Measurements from ENCODE around the gene TBC1D12.
"Not testable (repeated sequence)": the region's sequence is repeated elsewhere in the genome, so short reads cannot be mapped to it uniquely, and the experiment has no call there.

The TBC1D12 gene

GRCh38 chr10:94461503-94461902 is 59.2 kb downstream of the TBC1D12 start:
- DNase-seq: no peak

- DNase-seq: no peak
These were observed 59.8 kb downstream of the TBC1D12 start for GRCh38 chr10:94462130-94462529.

- DNase-seq: no peak
These were observed 63.3 kb downstream of the TBC1D12 start for GRCh38 chr10:94465684-94466083.

- DNase-seq: no peak
These were observed 79.1 kb downstream of the TBC1D12 start for GRCh38 chr10:94481410-94481809.

GRCh38 chr10:94483970-94484369 is 81.6 kb downstream of the TBC1D12 start:
- DNase-seq: no peak

- DNase-seq: no peak
These were observed 82.8 kb downstream of the TBC1D12 start for GRCh38 chr10:94485094-94485493.

GRCh38 chr10:94487575-94487974 is 85.2 kb downstream of the TBC1D12 start:
- DNase-seq: no peak

- no peak for DNase-seq
These were observed 86.8 kb downstream of the TBC1D12 start for GRCh38 chr10:94489107-94489506.

GRCh38 chr10:94489976-94490788 is 87.8 kb downstream of the TBC1D12 start:
- DNase-seq: no peak

GRCh38 chr10:94490789-94491039 is 88.4 kb downstream of the TBC1D12 start:
- no peak for DNase-seq

GRCh38 chr10:94493463-94493862 is 91.1 kb downstream of the TBC1D12 start:
- DNase-seq: no peak

- no peak for DNase-seq
These were observed 93.7 kb downstream of the TBC1D12 start for GRCh38 chr10:94496010-94496409.

- no peak for DNase-seq
These were observed 94.3 kb downstream of the TBC1D12 start for GRCh38 chr10:94496646-94497045.

GRCh38 chr10:94500063-94500462 is 97.7 kb downstream of the TBC1D12 start:
- no peak for DNase-seq

GRCh38 chr10:94521276-94522250 is 119.2 kb downstream of the TBC1D12 start:
- DNase-seq: no peak

GRCh38 chr10:94524146-94524545 is 121.8 kb downstream of the TBC1D12 start:
- DNase-seq: no peak

GRCh38 chr10:94524711-94525110 is 122.4 kb downstream of the TBC1D12 start:
- no peak for DNase-seq

- not testable (repeated sequence) for DNase-seq
These were observed 129.2 kb downstream of the TBC1D12 start for GRCh38 chr10:94531550-94531949.

- DNase-seq: no peak
These were observed 130.7 kb downstream of the TBC1D12 start for GRCh38 chr10:94533027-94533426.

GRCh38 chr10:94542282-94542681 is 139.9 kb downstream of the TBC1D12 start:
- not testable (repeated sequence) for DNase-seq

- DNase-seq: peak; percentile 66
These were observed 143.2 kb downstream of the TBC1D12 start, which contains the start of gene HELLS for GRCh38 chr10:94545391-94546048. TSS of gene HELLS (plus strand) at chr10:94545788. CDS start at chr10:94545922, 134 bp downstream.

GRCh38 chr10:94546049-94546900 is 143.9 kb downstream of the TBC1D12 start:
- DNase-seq: no peak

- no peak for DNase-seq
These were observed 144.5 kb downstream of the TBC1D12 start for GRCh38 chr10:94546901-94547185.
